GM18499 (cell line): Measurements from ENCODE around the gene MAB21L4.
"Not testable (repeated sequence)": the region's sequence is repeated elsewhere in the genome, so short reads cannot be mapped to it uniquely, and the experiment has no call there.

ENCODE experiments used
- ATAC-seq: cut with Tn5 transposase; IDR thresholded peaks from one replicate; pipeline ENCODE4 v1.9.1; 2021; ENCODE audit warnings: moderate number of reproducible peaks; ENCODE audit not compliant: insufficient read depth, unreplicated experiment

Gene MAB21L4

GRCh38 chr2:240846873-240847595 is 48.9 kb downstream of the MAB21L4 start:
- ATAC-seq, result no peak

DNA sequence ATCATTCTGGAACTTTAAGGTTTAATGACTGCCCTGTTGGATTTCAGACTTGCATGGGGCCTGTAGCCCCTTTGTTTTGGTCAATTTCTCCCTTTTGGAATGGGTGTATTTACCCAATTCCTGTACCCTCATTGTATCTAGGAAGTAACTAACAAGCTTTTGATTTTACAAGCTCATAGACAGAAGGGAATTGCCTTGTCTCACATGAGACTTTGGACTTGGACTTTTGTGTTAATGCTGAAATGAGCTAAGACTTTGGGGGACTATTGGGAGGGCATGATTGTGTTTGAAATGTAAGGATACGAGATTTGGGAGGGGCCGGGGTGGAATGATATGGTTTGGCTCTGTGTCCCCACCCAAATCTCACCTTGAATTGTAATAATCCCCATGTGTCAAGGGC is 49.6 kb downstream of the MAB21L4 start:
- not testable (repeated sequence) for ATAC-seq

DNA sequence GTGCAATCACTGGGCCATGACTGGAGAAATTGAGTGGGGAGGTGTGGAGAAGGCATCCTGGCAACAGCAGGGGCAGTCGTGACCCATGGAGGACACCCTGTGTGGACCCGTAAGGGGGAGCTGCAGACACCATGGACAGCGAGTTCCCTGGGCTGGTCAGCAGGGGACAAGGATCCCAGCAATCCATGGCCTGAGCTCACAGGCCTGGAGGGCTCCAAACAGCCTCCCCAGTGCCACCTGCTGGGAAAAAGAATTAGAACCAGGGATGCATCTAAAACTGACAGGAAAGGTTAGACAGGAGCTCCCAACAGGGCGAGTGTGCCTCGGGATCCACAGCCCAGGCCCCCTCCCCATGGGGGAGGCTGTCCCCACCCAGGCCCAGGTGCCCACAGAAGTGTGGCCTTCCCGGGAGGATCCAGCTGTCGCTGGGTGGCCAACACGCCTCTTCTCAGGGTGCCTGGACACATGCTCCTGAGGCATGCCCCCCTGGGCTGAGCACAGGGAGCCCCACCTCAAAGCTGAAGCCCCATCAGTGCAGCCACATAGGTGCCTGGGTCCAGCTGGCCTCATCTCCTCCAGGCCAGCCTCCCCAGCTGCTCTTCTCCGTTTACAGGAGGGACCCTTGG is 55.4 kb downstream of the MAB21L4 start:
- no peak for ATAC-seq

- ATAC-seq, result no peak
These were observed 56.5 kb downstream of the MAB21L4 start for GRCh38 chr2:240839152-240840143.

GRCh38 chr2:240837621-240838020 is 58.3 kb downstream of the MAB21L4 start:
- ATAC-seq, result no peak

DNA sequence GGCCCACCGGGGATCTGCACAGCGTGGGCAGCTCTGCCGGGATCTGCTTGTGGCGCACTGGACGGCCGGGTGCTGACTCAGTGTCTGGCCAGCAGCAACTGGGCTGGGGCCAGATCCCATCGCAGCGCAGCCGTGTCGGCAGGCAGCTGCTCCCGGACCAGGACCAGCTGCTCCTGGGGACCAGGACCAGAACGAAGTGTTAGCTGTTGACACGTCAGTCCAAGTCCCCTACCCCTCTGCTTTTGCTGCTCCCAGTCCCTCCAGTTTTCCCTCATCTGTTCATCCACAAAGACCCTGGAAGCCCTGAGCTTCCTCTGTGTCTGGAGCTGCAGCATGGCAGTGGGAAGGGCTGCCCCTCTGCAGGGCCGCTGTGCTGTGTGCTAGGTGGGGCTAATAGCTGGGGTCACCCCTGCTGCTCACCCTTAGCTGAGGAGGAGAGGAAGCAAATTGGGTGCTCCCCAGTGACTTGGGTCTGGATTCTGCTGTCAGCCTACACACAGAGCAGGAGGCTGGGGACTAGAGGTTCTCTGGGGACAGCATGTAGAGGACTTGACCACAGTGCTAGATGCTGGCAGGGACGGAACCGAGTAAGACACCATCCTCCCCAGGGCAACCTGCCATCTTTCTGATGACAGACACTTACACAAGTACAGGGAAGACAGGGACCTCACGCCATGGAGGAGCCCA is 59.0 kb downstream of the MAB21L4 start:
- ATAC-seq, result no peak
